ENCODE data around the gene RELN. TPM values are rescaled to one million over a fixed set of nuclear protein-coding genes. Genes with fewer than 3 reads are reported as not detected.

Gene RELN
- total and polyA plus RNA-seq, 9 of the 15 experiments (the other 6 are each of a cell fraction or from before 2014, with no cell fraction given), result 12.9 to 43.2 (median 18.1) TPM

- BruUV-seq (replicated peaks), result no TSS peak
- no peak overlapping the region for H3K27ac ChIP-seq (ENCODE audit: extremely low read depth, low read depth, low read length)
- no peak overlapping the region for H3K9ac ChIP-seq (ENCODE audit: insufficient read depth in 1 of 2, low read depth in 2 of 2, low read length in 2 of 2)
- no peak overlapping the region for H3K4me2 ChIP-seq (ENCODE audit: insufficient read depth, low read length)
- ChIA-PET CTCF (ENCODE audit: low intra/inter-chr PET ratio) (no interaction called here), POLR2A (no interaction called here)
- intact Hi-C loops (cut with micrococcal nuclease) (no loop called here), in situ Hi-C loops (cut with MboI) (no loop called here)
- no peak overlapping the region; the same call in 1 of the 2 replicates for H2AFZ ChIP-seq (ENCODE audit: low read depth, low read length)
- no peak for TF ChIP-seq GTF2B (IDR thresholded peaks at IDR 0.05; ENCODE audit: extremely low read depth, insufficient read length)
- no peak for TF ChIP-seq HIVEP1 (CRISPR knock-in tag; IDR thresholded peaks at IDR 0.05)
- no peak for TF ChIP-seq EGR1 (conservative IDR thresholded peaks at IDR 0.05)
- TF ChIP-seq, protein P1, sequence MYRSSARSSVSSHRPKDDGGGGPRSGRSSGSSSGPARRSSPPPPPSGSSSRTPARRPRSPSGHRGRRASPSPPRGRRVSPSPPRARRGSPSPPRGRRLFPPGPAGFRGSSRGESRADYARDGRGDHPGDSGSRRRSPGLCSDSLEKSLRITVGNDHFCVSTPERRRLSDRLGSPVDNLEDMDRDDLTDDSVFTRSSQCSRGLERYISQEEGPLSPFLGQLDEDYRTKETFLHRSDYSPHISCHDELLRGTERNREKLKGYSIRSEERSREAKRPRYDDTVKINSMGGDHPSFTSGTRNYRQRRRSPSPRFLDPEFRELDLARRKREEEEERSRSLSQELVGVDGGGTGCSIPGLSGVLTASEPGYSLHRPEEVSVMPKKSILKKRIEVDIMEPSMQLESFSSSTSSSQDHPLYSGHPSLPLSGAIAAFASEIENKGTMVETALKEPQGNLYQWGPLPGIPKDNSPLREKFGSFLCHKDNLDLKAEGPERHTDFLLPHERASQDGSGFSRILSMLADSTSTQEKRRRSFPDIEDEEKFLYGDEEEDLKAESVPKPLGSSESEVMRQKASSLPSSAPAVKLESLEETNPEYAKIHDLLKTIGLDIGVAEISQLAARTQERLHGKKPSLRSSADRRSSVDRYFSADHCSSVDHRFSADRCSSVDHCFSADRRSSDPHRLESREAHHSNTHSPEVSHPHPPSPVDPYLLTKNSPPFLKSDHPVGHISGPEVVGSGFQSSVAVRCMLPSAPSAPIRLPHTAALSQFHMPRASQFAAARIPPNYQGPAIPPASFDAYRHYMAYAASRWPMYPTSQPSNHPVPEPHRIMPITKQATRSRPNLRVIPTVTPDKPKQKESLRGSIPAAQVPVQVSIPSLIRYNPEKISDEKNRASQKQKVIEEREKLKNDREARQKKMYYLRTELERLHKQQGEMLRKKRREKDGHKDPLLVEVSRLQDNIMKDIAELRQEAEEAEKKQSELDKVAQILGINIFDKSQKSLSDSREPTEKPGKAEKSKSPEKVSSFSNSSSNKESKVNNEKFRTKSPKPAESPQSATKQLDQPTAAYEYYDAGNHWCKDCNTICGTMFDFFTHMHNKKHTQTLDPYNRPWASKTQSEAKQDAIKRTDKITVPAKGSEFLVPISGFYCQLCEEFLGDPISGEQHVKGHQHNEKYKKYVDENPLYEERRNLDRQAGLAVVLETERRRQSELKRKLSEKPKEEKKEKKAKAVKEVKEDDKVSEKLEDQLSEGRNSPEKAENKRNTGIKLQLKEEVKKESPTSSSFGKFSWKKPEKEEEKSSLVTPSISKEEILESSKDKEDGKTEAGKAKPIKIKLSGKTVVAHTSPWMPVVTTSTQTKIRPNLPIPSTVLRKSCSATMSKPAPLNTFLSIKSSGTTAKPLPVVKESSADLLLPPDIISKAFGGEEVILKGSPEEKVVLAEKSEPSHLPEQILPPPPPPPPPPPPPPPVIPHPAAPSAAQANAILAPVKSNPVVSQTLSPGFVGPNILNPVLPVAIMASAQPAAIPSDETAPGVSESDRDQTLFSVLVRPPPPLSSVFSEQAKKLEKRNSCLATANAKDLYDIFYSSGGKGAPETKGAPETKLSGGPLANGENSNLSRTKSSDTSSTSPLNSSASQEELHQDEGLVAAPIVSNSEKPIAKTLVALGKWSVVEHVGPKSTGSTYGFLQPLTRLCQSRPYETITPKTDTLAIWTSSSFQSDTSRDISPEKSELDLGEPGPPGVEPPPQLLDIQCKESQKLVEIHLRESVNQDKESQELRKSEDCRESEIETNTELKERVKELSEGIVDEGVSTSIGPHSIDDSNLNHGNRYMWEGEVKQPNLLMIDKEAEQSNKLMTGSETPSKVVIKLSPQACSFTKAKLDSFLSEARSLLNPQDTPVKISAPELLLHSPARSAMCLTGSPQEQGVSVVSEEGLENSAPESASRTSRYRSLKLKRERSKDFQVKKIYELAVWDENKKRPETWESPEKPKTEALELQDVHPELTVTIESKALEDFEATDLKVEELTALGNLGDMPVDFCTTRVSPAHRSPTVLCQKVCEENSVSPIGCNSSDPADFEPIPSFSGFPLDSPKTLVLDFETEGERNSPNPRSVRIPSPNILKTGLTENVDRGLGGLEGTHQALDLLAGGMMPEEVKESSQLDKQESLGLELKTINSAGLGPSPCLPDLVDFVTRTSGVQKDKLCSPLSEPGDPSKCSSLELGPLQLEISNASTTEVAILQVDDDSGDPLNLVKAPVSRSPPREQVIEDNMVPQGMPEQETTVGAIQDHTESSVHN (IDR thresholded peaks at IDR 0.05; ENCODE audit: borderline replicate concordance in 1 of 2, low read depth in 1 of 2), result no peak
- no peak for TF ChIP-seq STAT5A (IDR thresholded peaks at IDR 0.05; ENCODE audit: borderline replicate concordance, low read length)
- no peak for TF ChIP-seq ZNF780A (CRISPR knock-in tag; IDR thresholded peaks at IDR 0.05)
- TF ChIP-seq KDM2B (CRISPR knock-in tag; IDR thresholded peaks at IDR 0.05), result no peak
- TF ChIP-seq, protein P2, sequence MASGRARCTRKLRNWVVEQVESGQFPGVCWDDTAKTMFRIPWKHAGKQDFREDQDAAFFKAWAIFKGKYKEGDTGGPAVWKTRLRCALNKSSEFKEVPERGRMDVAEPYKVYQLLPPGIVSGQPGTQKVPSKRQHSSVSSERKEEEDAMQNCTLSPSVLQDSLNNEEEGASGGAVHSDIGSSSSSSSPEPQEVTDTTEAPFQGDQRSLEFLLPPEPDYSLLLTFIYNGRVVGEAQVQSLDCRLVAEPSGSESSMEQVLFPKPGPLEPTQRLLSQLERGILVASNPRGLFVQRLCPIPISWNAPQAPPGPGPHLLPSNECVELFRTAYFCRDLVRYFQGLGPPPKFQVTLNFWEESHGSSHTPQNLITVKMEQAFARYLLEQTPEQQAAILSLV (tag; IDR thresholded peaks at IDR 0.05), result no peak
- no peak for TF ChIP-seq ZNF232 (CRISPR knock-in tag; IDR thresholded peaks at IDR 0.05)
- no peak for TF ChIP-seq CEBPB (tag; IDR thresholded peaks at IDR 0.05)
- TF ChIP-seq SREBF2 (CRISPR knock-in tag; IDR thresholded peaks at IDR 0.05), result no peak
- no peak for TF ChIP-seq HOXB6 (CRISPR knock-in tag; IDR thresholded peaks at IDR 0.05; ENCODE audit: borderline replicate concordance)
- TF ChIP-seq ZNF707 (CRISPR knock-in tag; conservative IDR thresholded peaks at IDR 0.05), result no peak
- 22% methylated on average over 4 of the region's 4 CpGs for WGBS (ENCODE audit: insufficient coverage, low coverage, missing lambda C conversion rate)
- H3K9me1 ChIP-seq (ENCODE audit: control insufficient read depth, insufficient read depth, low read length), result no peaks in the 10 kb centered on the region
- FAIRE-seq, result no peak
- H3K27me3 ChIP-seq (ENCODE audit: control insufficient read depth in 2 of 2, insufficient read depth in 2 of 2, low read length in 2 of 2), result no peaks in the 10 kb centered on the region
- DNase-seq (ENCODE audit: extremely low read depth in 1 of 4, low spot score in 3 of 4), result no peak
- no peaks in the 10 kb centered on the region for H4K20me1 ChIP-seq (replicated peaks; ENCODE audit: control insufficient read depth, insufficient read depth, low read length)
- H3K4me1 ChIP-seq (replicated peaks in 1 of 2; ENCODE audit: control insufficient read depth in 2 of 2, insufficient read depth in 2 of 2, low read length in 2 of 2), result peaks cover 0 to 14% of the 10 kb centered on the region in 2 experiments; a peak in 3 of 5 replicates
- H3K4me3 ChIP-seq, result no peak overlapping the region
- ATAC-seq, result no peak
- no peaks in the 10 kb centered on the region for H3K79me2 ChIP-seq (ENCODE audit: control insufficient read depth, insufficient read depth, low read length)
- H3K9me3 ChIP-seq (replicated peaks; ENCODE audit: control insufficient read depth, insufficient read depth, low read depth, low read length), result peaks cover 6% of the 10 kb centered on the region; the same call in 1 of the 2 replicates
- no peaks in the 10 kb centered on the region for H3K36me3 ChIP-seq (ENCODE audit: control insufficient read depth, insufficient read depth, low read length)
Observed at GRCh38 chr7:104035351-104035750, 45.9 kb upstream of the RELN start.
